ENCODE results near the gene STMP1. TPM values are rescaled to one million over a fixed set of nuclear protein-coding genes. Genes with fewer than 3 reads are reported as not detected.
A peak's percentile ranks its signal among the peaks of the same experiment; 100 is the strongest.

Gene STMP1
- total RNA-seq, 1 donor from 2014 or later, result 58.9 TPM

DNA sequence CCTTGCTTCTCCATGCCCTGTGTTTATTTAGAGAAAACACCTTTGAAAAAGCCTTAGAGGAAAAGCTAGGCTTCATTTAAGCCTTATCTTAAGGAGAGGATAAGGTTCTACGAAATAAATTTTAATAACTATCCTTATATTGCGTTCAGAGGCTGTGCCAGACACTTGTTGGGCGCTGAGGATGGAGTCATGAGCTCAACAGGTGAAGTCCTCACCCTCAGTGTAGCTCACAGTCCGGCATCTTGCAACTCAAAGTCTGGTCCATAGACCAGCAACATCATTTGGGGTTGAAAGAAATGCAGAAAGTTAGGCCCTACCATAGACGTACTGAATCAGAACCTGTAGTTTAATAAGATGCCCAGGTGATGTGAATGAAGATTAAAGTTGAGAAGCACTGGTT lies 3.8 kb upstream of the STMP1 start:
- H3K27ac Mint-ChIP-seq (ENCODE audit: unreplicated experiment), result no peak overlapping the region
- no peak for DNase-seq (ENCODE audit: low read depth, low spot score)
- no peaks in the 10 kb centered on the region for H3K9me3 Mint-ChIP-seq
- no peaks in the 10 kb centered on the region for H3K36me3 Mint-ChIP-seq (ENCODE audit: low read depth)
- H3K4me3 Mint-ChIP-seq, result peak overlapping the region; percentile 9
- TF ChIP-seq, protein P1, sequence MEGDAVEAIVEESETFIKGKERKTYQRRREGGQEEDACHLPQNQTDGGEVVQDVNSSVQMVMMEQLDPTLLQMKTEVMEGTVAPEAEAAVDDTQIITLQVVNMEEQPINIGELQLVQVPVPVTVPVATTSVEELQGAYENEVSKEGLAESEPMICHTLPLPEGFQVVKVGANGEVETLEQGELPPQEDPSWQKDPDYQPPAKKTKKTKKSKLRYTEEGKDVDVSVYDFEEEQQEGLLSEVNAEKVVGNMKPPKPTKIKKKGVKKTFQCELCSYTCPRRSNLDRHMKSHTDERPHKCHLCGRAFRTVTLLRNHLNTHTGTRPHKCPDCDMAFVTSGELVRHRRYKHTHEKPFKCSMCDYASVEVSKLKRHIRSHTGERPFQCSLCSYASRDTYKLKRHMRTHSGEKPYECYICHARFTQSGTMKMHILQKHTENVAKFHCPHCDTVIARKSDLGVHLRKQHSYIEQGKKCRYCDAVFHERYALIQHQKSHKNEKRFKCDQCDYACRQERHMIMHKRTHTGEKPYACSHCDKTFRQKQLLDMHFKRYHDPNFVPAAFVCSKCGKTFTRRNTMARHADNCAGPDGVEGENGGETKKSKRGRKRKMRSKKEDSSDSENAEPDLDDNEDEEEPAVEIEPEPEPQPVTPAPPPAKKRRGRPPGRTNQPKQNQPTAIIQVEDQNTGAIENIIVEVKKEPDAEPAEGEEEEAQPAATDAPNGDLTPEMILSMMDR (conservative IDR thresholded peaks at IDR 0.05), result no peak
- H3K4me1 Mint-ChIP-seq, result peaks cover 8% of the 10 kb centered on the region
- H3K27me3 Mint-ChIP-seq (ENCODE audit: low read depth), result no peaks in the 10 kb centered on the region

DNA sequence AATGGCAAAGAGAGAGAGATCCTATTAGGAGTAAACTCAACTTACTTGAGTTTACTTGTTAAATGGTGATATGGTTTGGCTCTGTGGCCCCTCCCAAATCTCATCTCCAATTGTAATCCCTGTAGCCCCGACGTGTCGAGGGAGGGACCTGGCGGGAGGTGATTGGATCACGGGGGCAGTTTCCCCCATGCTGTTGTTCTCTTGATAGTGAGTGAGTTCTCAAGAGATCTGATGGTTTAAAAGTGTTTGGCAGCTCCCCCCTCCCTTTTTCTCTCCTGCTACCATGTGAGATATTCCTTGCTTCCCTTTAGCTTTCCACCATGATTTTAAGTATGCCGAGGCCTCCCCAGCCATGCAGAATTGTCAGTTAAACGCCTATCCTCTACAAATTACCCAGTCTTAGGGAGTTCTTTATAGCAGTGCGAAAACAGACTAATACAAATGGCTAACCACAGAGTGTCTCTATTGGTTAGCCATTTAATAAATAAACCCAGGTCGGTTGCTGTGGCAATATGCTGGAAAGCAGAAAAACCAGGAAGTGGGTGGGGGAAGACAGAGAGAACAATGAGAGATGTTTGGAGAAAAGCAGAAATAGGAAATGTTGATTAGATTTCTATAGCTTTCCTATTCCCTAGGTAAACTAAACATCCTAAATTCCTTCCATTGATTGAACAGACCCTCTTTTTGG lies 3.0 kb upstream of the STMP1 start:
- Mint-ChIP-seq H3K4me3 (peak overlapping the region; percentile 79), H3K27ac (ENCODE audit: unreplicated experiment) (no peak overlapping the region), H3K9me3 (no peaks in the 10 kb centered on the region), H3K36me3 (ENCODE audit: low read depth) (no peaks in the 10 kb centered on the region), H3K4me1 (peaks cover 14% of the 10 kb centered on the region), H3K27me3 (ENCODE audit: low read depth) (no peaks in the 10 kb centered on the region)
- DNase-seq (ENCODE audit: low read depth, low spot score), result no peak
- TF ChIP-seq, protein P1 (conservative IDR thresholded peaks at IDR 0.05), result no peak

DNA sequence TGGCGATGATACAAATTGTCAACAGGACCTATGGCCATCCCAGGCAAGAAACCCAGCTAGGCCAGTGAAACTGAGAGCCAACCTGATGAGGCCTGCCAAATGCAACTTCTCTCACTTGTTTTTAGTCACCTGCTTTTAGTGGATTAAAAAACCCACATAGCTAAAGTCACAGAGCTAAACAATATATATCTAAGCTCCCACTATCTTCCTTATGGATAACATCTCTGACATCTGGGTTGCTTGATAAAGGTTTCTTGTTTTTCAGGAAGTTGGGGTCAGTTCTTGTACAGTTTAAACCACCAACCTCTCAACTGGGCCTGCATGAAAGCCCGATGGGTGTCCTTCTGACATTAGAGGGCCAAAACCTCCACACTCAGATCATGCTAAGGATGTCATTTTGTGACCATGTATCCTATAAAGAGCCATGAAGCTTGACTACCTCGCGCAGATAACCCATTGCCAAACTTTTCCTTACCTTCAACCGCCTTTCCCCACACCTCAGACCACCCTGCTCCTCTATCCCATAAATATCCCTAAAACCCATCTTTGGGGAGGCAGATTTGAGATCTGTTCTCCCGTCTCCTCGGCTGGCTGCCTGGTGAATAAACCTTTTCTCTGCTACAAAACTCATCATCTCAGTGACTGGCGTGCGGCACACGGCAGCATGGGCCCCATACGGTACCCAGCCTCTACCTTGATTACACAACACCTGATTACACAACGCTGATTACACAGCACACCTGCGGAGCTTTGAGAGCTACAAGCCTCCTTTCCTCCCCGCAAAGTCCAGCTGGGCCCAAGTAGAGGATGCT lies 797 bp upstream of the STMP1 start:
- DNase-seq (ENCODE audit: low read depth, low spot score), result no peak
- Mint-ChIP-seq H3K27me3 (ENCODE audit: low read depth) (no peaks in the 10 kb centered on the region), H3K36me3 (ENCODE audit: low read depth) (no peaks in the 10 kb centered on the region), H3K27ac (ENCODE audit: unreplicated experiment) (peak overlapping the region; percentile 44), H3K4me1 (peaks cover 29% of the 10 kb centered on the region), H3K4me3 (peak overlapping the region; percentile 96), H3K9me3 (no peaks in the 10 kb centered on the region)
- TF ChIP-seq, protein P1 (conservative IDR thresholded peaks at IDR 0.05), result no peak

DNA sequence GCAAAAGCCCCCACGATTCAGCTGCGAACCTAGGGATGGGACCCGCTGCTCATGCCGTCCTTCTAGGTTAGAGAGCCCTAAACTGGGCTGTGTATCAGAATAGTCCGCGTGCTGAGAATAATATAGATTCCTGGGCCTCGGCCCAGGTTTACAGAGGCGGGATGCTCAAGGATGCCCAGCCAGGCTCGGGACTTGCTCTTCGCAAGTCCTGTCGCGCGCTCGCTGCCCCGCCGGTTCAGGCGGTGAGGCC lies 266 bp upstream of the STMP1 start:
- peaks cover 33% of the 10 kb centered on the region for H3K4me1 Mint-ChIP-seq
- TF ChIP-seq, protein P1 (conservative IDR thresholded peaks at IDR 0.05), result no peak
- H3K9me3 Mint-ChIP-seq, result no peaks in the 10 kb centered on the region
- H3K27me3 Mint-ChIP-seq (ENCODE audit: low read depth), result no peaks in the 10 kb centered on the region
- H3K36me3 Mint-ChIP-seq (ENCODE audit: low read depth), result no peaks in the 10 kb centered on the region
- no peak for DNase-seq (ENCODE audit: low read depth, low spot score)
- peak overlapping the region; percentile 44 for H3K27ac Mint-ChIP-seq (ENCODE audit: unreplicated experiment)
- peak overlapping the region; percentile 96 for H3K4me3 Mint-ChIP-seq

DNA sequence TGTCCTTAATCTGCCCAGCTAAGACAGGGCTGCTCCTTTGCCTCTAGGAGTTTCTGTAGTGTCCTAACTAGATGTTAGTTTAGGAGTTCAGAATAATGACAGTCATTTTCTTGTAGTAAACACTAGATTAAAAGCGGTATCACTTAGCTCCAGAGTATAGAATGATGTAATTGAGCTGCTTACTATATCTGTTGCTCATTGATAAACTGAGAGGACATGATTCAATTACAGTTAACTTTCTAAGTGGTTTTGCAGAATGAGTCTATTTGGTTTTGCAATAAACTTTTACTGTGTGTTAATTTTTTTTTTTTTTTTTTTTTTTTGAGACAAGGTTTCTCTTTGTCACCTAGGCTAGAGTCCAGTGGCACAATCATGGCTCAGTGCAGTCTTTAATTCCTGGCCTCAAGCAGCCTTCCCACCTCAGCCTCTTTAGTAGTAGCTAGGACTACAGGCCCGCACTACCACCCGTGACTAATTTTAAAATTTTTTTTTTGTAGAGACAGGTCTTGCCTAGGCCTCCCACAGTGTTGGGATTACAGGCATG lies 1.8 kb downstream of the STMP1 start:
- Mint-ChIP-seq H3K27me3 (ENCODE audit: low read depth) (no peaks in the 10 kb centered on the region), H3K4me3 (peak overlapping the region; percentile 96), H3K4me1 (peaks cover 37% of the 10 kb centered on the region), H3K27ac (ENCODE audit: unreplicated experiment) (peak overlapping the region; percentile 13), H3K36me3 (ENCODE audit: low read depth) (peaks cover 9% of the 10 kb centered on the region), H3K9me3 (peaks cover 3% of the 10 kb centered on the region)
- TF ChIP-seq, protein P1 (conservative IDR thresholded peaks at IDR 0.05), result no peak
- no peak for DNase-seq (ENCODE audit: low read depth, low spot score)
